ENCODE data around the gene DLX2. TPM values are rescaled to one million over a fixed set of nuclear protein-coding genes. Genes with fewer than 3 reads are reported as not detected.

Gene DLX2
- total and polyA plus RNA-seq, 4 donors: 0.50 TPM; not detected in 3

DNA sequence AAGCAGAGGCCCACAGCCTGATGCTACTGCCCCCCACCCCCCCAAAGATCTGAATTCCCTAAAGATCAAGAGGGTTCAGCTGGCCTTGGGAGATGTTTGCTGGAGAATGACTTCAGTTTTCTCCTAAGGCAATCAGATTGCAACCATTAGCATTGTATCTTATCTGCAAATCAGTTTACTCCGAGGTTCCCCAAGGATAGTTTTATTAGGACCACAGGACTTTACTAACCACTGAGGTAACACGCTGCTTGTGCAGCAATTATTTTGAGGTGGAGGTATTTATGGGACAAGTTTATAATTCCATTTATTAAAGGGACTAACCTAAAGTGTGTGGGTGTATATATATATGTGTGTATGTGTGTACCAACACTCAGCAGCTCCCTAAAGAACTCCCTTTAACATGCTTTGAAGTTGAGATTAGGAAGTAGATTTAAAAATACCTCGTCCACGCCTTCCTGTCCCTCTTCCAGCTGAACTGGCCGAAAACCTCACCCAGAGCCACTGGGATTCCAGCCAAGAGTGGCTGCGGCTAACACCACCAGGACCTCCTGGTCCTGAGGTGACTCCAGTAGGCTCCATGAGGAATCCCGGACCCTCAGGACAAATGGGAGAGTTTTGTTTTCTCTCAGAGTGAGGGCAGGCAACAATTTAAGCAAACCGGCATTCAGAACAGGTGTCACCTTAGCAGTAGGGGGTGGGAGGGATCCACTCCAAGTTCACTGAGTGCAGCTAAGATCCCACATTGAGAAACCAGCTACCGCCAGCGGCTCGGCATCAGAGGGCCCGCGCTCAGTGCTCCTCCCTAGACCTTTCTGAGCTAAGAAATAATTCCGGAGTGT, 20.4 kb downstream of the DLX2 start:
- no peaks in the 10 kb centered on the region for H3K9me3 ChIP-seq (ENCODE audit: control insufficient read depth, low read length)
- intact Hi-C loops (cut with DNase I): no loop called here
- no peak overlapping the region for H3K27ac ChIP-seq (ENCODE audit: low read depth in 1 of 2, low read length in 2 of 2)
- H3K36me3 ChIP-seq (ENCODE audit: control insufficient read depth in 1 of 2, insufficient read depth in 2 of 2, low read length in 1 of 2): no peaks in the 10 kb centered on the region
- ATAC-seq (ENCODE audit: low FRiP score) (no peak), DNase-seq (peak in 1 of 2 donors; percentile 30)
- no peaks in the 10 kb centered on the region for H3K27me3 ChIP-seq (ENCODE audit: control insufficient read depth in 1 of 2, insufficient read depth in 2 of 2, low read length in 1 of 2)
- 17 to 23% methylated on average over 14 of the region's 14 CpGs for WGBS, 2 donors
- H3K4me1 ChIP-seq (ENCODE audit: control insufficient read depth in 1 of 2, insufficient read depth in 2 of 2, low read length in 2 of 2): no peaks in the 10 kb centered on the region
- H3K4me3 ChIP-seq (ENCODE audit: low read length in 2 of 2): no peak overlapping the region

DNA sequence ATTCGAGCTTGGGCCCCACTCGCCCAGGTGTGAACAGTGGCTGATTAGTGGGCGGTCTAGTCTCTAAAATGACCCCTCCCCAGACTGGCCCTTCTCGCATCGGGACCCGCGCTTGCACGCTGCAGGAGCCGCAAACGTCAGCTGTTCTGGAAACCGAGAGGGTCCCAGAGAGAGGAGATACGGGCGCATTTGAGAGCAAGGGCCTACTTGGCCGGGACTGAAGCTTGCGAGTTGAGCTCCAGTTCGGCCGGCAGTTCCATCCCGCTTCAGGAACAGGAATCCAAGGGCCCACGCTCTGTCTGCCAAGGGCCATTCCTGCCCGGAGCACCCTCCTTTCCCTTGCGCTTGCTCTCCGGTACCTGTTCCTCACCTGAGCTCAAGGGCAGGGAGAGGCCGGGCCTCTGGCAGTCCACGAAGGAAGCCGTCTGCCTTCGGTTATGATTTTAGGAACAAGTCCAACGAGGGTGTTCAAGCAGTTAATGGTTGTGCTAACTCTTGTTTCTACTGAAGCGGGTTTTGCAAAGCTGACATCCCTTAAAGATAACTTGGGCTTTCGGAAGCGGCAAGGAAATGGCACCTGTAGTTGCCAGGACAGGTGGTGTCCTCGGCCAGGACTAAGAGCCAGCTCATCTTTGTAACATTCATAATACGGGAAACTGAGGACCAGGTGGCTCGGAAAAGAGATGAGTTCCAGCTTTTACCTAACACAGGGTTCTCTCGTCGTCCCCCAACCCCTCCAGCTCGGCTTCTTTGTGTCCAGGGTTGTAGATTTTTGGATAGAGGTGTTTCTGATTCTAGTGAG, 21.3 kb downstream of the DLX2 start:
- no peak for ATAC-seq (ENCODE audit: low FRiP score)
- no peak overlapping the region for H3K4me3 ChIP-seq (ENCODE audit: low read length in 2 of 2)
- H3K27me3 ChIP-seq (ENCODE audit: control insufficient read depth in 1 of 2, insufficient read depth in 2 of 2, low read length in 1 of 2): no peaks in the 10 kb centered on the region
- no peaks in the 10 kb centered on the region for H3K4me1 ChIP-seq (ENCODE audit: control insufficient read depth in 1 of 2, insufficient read depth in 2 of 2, low read length in 2 of 2)
- 15 to 25% methylated on average over 36 of the region's 36 CpGs for WGBS, 2 donors
- H3K27ac ChIP-seq (ENCODE audit: low read depth in 1 of 2, low read length in 2 of 2): no peak overlapping the region
- H3K36me3 ChIP-seq (ENCODE audit: control insufficient read depth in 1 of 2, insufficient read depth in 2 of 2, low read length in 1 of 2): no peaks in the 10 kb centered on the region
- H3K9me3 ChIP-seq (ENCODE audit: control insufficient read depth, low read length): no peaks in the 10 kb centered on the region
- intact Hi-C loops (cut with DNase I): no loop called here
- DNase-seq: peak in 1 of 2 donors; percentile 54

GRCh38 chr2:172080641-172081220, 22.0 kb downstream of the DLX2 start:
- intact Hi-C loops (cut with DNase I): no loop called here

DNA sequence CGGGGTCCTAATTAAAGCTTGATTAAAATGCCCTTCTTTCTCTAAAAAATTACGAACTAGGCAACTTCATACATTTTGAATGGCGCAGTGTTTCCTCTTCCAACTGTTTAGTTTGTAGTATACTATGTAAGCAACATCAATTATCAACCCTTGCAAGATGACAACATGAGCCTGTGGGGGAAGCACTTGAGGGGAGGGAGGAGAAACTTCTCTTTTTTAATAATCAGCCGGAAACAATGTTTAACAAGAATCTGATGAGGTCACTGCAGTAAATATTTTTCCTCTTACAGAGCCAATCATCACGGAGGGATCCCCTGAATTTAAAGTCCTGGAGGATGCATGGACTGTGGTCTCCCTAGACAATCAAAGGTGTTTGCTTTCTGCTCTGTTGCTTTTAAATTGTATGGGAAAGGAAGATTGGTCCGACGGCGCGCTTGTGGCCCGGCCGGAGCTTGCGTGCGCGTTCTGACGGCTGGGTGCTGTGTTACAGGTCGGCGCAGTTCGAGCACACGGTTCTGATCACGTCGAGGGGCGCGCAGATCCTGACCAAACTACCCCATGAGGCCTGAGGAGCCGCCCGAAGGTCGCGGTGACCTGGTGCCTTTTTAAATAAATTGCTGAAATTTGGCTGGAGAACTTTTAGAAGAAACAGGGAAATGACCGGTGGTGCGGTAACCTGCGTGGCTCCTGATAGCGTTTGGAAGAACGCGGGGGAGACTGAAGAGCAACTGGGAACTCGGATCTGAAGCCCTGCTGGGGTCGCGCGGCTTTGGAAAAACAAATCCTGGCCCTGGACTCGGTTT, 22.7 kb downstream of the DLX2 start:
- Histone ChIP-seq H3K4me3 (ENCODE audit: low read length in 2 of 2) (no peak overlapping the region), H3K36me3 (ENCODE audit: control insufficient read depth in 1 of 2, insufficient read depth in 2 of 2, low read length in 1 of 2) (no peaks in the 10 kb centered on the region), H3K4me1 (ENCODE audit: control insufficient read depth in 1 of 2, insufficient read depth in 2 of 2, low read length in 2 of 2) (no peaks in the 10 kb centered on the region), H3K9me3 (ENCODE audit: control insufficient read depth, low read length) (no peaks in the 10 kb centered on the region), H3K27me3 (ENCODE audit: control insufficient read depth in 1 of 2, insufficient read depth in 2 of 2, low read length in 1 of 2) (no peaks in the 10 kb centered on the region), H3K27ac (ENCODE audit: low read depth in 1 of 2, low read length in 2 of 2) (no peak overlapping the region)
- DNase-seq: peak in 1 of 2 donors; percentile 72
- ATAC-seq (ENCODE audit: low FRiP score): no peak
- WGBS, 2 donors: 57 to 60% methylated on average over 38 of the region's 38 CpGs
- intact Hi-C loops (cut with DNase I): no loop called here

More at GRCh38 chr2:172080641-172081220, 22.0 kb downstream of the DLX2 start:
- ATAC-seq (ENCODE audit: low FRiP score) (no peak), DNase-seq (peak in 1 of 2 donors; percentile 24)
- Histone ChIP-seq H3K9me3 (ENCODE audit: control insufficient read depth, low read length) (no peaks in the 10 kb centered on the region), H3K4me1 (ENCODE audit: control insufficient read depth in 1 of 2, insufficient read depth in 2 of 2, low read length in 2 of 2) (no peaks in the 10 kb centered on the region), H3K36me3 (ENCODE audit: control insufficient read depth in 1 of 2, insufficient read depth in 2 of 2, low read length in 1 of 2) (no peaks in the 10 kb centered on the region), H3K27ac (ENCODE audit: low read depth in 1 of 2, low read length in 2 of 2) (no peak overlapping the region), H3K4me3 (ENCODE audit: low read length in 2 of 2) (no peak overlapping the region), H3K27me3 (ENCODE audit: control insufficient read depth in 1 of 2, insufficient read depth in 2 of 2, low read length in 1 of 2) (no peaks in the 10 kb centered on the region)
- 29 to 34% methylated on average over 25 of the region's 25 CpGs for WGBS, 2 donors

- Histone ChIP-seq H3K9me3 (ENCODE audit: control insufficient read depth, low read length) (no peaks in the 10 kb centered on the region), H3K27ac (ENCODE audit: low read depth in 1 of 2, low read length in 2 of 2) (no peak overlapping the region), H3K4me3 (ENCODE audit: low read length in 2 of 2) (no peak overlapping the region), H3K36me3 (ENCODE audit: control insufficient read depth in 1 of 2, insufficient read depth in 2 of 2, low read length in 1 of 2) (no peaks in the 10 kb centered on the region), H3K4me1 (ENCODE audit: control insufficient read depth in 1 of 2, insufficient read depth in 2 of 2, low read length in 2 of 2) (no peaks in the 10 kb centered on the region), H3K27me3 (ENCODE audit: control insufficient read depth in 1 of 2, insufficient read depth in 2 of 2, low read length in 1 of 2) (no peaks in the 10 kb centered on the region)
- ATAC-seq (ENCODE audit: low FRiP score): no peak
- intact Hi-C loops (cut with DNase I): no loop called here
- 95% methylated on average over 5 of the region's 5 CpGs for WGBS, 2 donors
- no peak for DNase-seq
Measured at GRCh38 chr2:172079416-172079815, 23.3 kb downstream of the DLX2 start.

- no peak for DNase-seq
- WGBS, 2 donors: 98% methylated on average over 1 of the region's 1 CpG
- H3K4me3 ChIP-seq (ENCODE audit: low read length in 2 of 2): no peak overlapping the region
- H3K27me3 ChIP-seq (ENCODE audit: control insufficient read depth in 1 of 2, insufficient read depth in 2 of 2, low read length in 1 of 2): no peaks in the 10 kb centered on the region
- intact Hi-C loops (cut with DNase I): no loop called here
- H3K36me3 ChIP-seq (ENCODE audit: control insufficient read depth in 1 of 2, insufficient read depth in 2 of 2, low read length in 1 of 2): no peaks in the 10 kb centered on the region
- ATAC-seq (ENCODE audit: low FRiP score): no peak
- no peak overlapping the region for H3K27ac ChIP-seq (ENCODE audit: low read depth in 1 of 2, low read length in 2 of 2)
- no peaks in the 10 kb centered on the region for H3K9me3 ChIP-seq (ENCODE audit: control insufficient read depth, low read length)
- H3K4me1 ChIP-seq (ENCODE audit: control insufficient read depth in 1 of 2, insufficient read depth in 2 of 2, low read length in 2 of 2): no peaks in the 10 kb centered on the region
Measured at GRCh38 chr2:172074254-172074653, 28.4 kb downstream of the DLX2 start.

- H3K4me3 ChIP-seq (ENCODE audit: low read length in 2 of 2): no peak overlapping the region
- no peaks in the 10 kb centered on the region for H3K27me3 ChIP-seq (ENCODE audit: control insufficient read depth in 1 of 2, insufficient read depth in 2 of 2, low read length in 1 of 2)
- H3K4me1 ChIP-seq (ENCODE audit: control insufficient read depth in 1 of 2, insufficient read depth in 2 of 2, low read length in 2 of 2): no peaks in the 10 kb centered on the region
- WGBS, 2 donors: 97% methylated on average over 4 of the region's 4 CpGs
- H3K36me3 ChIP-seq (ENCODE audit: control insufficient read depth in 1 of 2, insufficient read depth in 2 of 2, low read length in 1 of 2): no peaks in the 10 kb centered on the region
- intact Hi-C loops (cut with DNase I): no loop called here
- ATAC-seq (ENCODE audit: low FRiP score) (no peak), DNase-seq (no peak)
- no peaks in the 10 kb centered on the region for H3K9me3 ChIP-seq (ENCODE audit: control insufficient read depth, low read length)
- no peak overlapping the region for H3K27ac ChIP-seq (ENCODE audit: low read depth in 1 of 2, low read length in 2 of 2)
Measured at GRCh38 chr2:172073518-172073917, 29.2 kb downstream of the DLX2 start.

DNA sequence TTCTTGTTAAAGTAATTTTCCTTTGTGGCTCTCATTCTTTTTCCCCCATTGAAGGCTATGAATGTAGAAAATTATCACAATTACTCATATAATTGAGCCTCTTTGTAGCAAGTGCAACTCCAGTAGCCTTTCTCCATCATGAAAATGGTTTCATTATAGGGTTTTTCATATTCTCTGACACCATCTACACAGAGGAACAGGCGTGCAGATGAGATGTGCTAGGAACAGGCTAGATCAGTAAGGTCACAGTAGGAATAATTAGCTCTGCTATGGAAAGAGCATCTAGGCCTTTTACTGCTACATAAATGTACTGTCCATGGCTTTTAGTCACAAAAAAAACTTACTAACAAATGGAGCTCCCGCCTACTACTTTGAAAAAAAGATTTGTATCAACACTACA, 30.0 kb downstream of the DLX2 start:
- H3K36me3 ChIP-seq (ENCODE audit: control insufficient read depth in 1 of 2, insufficient read depth in 2 of 2, low read length in 1 of 2): no peaks in the 10 kb centered on the region
- no peak overlapping the region for H3K4me3 ChIP-seq (ENCODE audit: low read length in 2 of 2)
- 97 to 100% methylated on average over 2 of the region's 2 CpGs for WGBS, 2 donors
- DNase-seq: no peak
- H3K4me1 ChIP-seq (ENCODE audit: control insufficient read depth in 1 of 2, insufficient read depth in 2 of 2, low read length in 2 of 2): no peaks in the 10 kb centered on the region
- no peaks in the 10 kb centered on the region for H3K9me3 ChIP-seq (ENCODE audit: control insufficient read depth, low read length)
- ATAC-seq (ENCODE audit: low FRiP score): no peak
- no peaks in the 10 kb centered on the region for H3K27me3 ChIP-seq (ENCODE audit: control insufficient read depth in 1 of 2, insufficient read depth in 2 of 2, low read length in 1 of 2)
- intact Hi-C loops (cut with DNase I): no loop called here
- no peak overlapping the region for H3K27ac ChIP-seq (ENCODE audit: low read depth in 1 of 2, low read length in 2 of 2)

Data from aorta (tissue), 5 donors.